AG09309 (cell line): ENCODE measurements around the gene FAM83F.

Experiments
- DNase-seq: peaks from one replicate; pipeline ENCODE4 v3.0.0-alpha.2; 2010; ENCODE audit warnings: low read depth
- H3K4me3 ChIP-seq: 2 replicates; pipeline ENCODE4 v1.5.1; 2011; ENCODE audit warnings: mild to moderate bottlenecking, low read depth, low read length, moderate library complexity; ENCODE audit not compliant: control insufficient read depth
- CTCF ChIP-seq: IDR thresholded peaks from 2 replicates; pipeline ENCODE4 v1.5.1; 2011; ENCODE audit warnings: mild to moderate bottlenecking, low read depth, low read length, inconsistent platforms; ENCODE audit not compliant: insufficient read depth, control insufficient read depth; ENCODE audit errors: missing control alignments

Gene FAM83F

GRCh38 chr22:40036126-40036525 is 41.4 kb downstream of the FAM83F start:
- no peak for DNase-seq
- TF ChIP-seq CTCF, result no peak
- H3K4me3 ChIP-seq, result no peak overlapping the region

- peak; percentile 20 for DNase-seq
- H3K4me3 ChIP-seq, result no peak overlapping the region
- peak; percentile 89 for TF ChIP-seq CTCF
Measured at GRCh38 chr22:40036591-40037225, 42.0 kb downstream of the FAM83F start.

- no peak for DNase-seq
- no peak for TF ChIP-seq CTCF
- H3K4me3 ChIP-seq, result no peak overlapping the region
Measured at GRCh38 chr22:40037320-40037719, 42.6 kb downstream of the FAM83F start.

GRCh38 chr22:40039482-40040115 is 44.8 kb downstream of the FAM83F start:
- no peak for DNase-seq
- TF ChIP-seq CTCF, result no peak
- H3K4me3 ChIP-seq, result no peak overlapping the region

GRCh38 chr22:40040927-40041326 is 46.2 kb downstream of the FAM83F start:
- no peak overlapping the region for H3K4me3 ChIP-seq
- no peak for DNase-seq
- TF ChIP-seq CTCF, result no peak

GRCh38 chr22:40041366-40042137 is 46.8 kb downstream of the FAM83F start:
- H3K4me3 ChIP-seq, result no peak overlapping the region
- TF ChIP-seq CTCF, result no peak
- no peak for DNase-seq
